ENCODE data around the gene KCNMA1.
A peak's percentile ranks its signal among the peaks of the same experiment; 100 is the strongest.

KCNMA1 gene

DNA sequence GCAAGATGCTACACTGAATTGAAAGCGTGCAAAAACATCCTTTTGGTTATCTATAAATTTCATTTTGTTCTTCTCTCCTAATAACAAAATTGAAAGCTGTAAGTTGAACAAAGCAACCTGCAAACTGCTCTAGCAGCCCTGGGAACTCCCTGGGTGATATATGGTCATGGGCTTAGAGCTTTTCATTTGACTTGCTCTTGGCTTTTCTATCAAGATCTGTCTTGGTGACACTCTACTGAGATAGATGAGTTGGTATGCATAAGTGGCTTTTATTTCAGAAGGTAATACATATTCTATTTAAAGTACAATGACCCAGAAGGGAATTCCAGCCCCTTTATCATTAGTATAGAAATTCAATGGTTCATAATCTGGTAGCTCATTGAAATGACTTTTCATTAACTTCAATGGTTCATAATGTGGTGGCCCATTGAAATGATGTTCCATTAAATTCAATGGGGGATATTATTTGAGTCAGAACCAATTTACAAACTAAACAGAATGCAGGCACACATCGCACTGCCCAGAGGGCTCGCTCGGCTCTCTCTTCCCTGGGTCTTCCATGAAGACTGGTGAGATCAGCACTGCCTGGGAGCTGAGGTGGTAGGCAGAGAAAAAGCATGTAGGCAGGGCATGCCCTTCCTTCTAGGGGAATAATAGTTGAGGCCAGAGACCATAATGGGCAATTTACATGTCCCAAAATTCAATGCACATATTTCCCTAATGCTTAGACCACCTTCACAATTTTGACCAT lies 10.1 kb upstream of the KCNMA1 start:
- H3K27ac Mint-ChIP-seq: no peak overlapping the region
- H3K4me3 Mint-ChIP-seq: no peak overlapping the region
- no peaks in the 10 kb centered on the region for H3K4me1 Mint-ChIP-seq (ENCODE audit: low read depth)
- H3K27me3 Mint-ChIP-seq (ENCODE audit: low read depth): peaks cover 3% of the 10 kb centered on the region
- no peaks in the 10 kb centered on the region for H3K36me3 Mint-ChIP-seq (ENCODE audit: low read depth)
- H3K9me3 Mint-ChIP-seq: no peaks in the 10 kb centered on the region

DNA sequence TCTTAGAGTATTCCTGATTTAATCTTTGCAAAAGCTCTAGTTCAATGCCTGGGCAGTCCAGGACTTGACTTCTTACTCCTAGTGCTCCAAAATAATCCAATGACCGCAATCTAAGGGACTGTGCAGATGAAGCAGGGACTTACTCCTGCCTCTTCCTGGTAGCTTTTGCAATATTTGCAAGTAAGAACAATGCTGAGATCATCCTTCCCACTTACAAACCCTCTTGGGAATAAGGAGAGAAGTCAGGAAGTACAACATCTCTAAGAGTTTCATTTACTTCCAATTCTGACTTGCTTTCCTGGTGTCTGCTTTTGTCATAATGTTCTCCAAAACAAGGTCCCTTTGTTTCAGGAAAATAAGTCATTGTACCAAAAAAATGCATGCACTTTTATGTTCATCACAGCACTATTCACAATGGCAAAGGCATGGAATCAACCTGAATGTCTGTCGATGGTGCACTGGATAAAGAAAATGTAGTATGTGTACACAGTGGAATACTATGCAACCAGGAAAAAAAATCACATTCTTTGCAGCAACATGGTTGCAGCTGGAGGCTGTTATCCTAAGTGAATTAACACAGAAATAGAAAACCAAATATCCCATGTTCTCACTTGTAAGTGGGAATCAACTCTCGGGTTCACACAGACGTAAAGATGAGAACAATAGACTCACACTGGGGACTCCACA lies 7.1 kb upstream of the KCNMA1 start:
- H3K27me3 Mint-ChIP-seq (ENCODE audit: low read depth): peaks cover 25% of the 10 kb centered on the region

DNA sequence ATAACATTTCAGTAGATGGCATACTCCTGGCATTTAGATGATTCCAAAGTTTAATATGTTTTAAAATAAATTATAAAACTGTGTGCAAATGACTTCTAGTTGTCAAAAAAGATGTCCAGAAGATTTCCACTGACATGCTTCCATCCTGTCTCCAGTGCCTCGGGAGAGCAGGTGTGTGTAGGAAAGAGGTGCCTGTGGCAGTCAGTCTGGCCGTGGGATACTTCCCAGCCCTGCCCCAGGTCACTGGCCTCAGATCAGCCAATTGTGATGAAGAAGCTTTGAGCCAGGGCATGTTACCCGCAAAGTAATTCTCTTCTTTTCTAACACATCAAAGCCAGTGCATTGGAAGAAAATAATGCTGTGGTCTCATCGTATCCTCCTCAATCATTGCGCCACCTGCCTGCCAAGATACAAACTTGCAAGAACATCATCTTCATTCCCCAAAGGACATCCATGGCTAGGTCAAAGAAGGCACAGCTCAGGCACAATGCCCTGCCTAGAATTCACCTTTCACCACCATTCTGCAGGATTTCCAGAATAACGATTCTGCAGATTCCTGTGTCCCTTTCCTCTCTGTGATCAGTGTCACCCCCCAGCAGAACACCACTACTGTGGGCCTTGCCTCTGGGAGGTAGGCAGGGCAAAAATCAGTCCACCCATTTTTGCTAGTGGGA lies 6.3 kb upstream of the KCNMA1 start:
- Mint-ChIP-seq H3K36me3 (ENCODE audit: low read depth) (no peaks in the 10 kb centered on the region), H3K4me1 (ENCODE audit: low read depth) (no peaks in the 10 kb centered on the region), H3K27ac (no peak overlapping the region), H3K4me3 (no peak overlapping the region), H3K27me3 (ENCODE audit: low read depth) (peaks cover 33% of the 10 kb centered on the region), H3K9me3 (no peaks in the 10 kb centered on the region)

More for the DNA sequence above, 7.1 kb upstream of the KCNMA1 start:
- Mint-ChIP-seq H3K9me3 (no peaks in the 10 kb centered on the region), H3K4me1 (ENCODE audit: low read depth) (no peaks in the 10 kb centered on the region), H3K4me3 (no peak overlapping the region), H3K27ac (no peak overlapping the region), H3K36me3 (ENCODE audit: low read depth) (no peaks in the 10 kb centered on the region)

DNA sequence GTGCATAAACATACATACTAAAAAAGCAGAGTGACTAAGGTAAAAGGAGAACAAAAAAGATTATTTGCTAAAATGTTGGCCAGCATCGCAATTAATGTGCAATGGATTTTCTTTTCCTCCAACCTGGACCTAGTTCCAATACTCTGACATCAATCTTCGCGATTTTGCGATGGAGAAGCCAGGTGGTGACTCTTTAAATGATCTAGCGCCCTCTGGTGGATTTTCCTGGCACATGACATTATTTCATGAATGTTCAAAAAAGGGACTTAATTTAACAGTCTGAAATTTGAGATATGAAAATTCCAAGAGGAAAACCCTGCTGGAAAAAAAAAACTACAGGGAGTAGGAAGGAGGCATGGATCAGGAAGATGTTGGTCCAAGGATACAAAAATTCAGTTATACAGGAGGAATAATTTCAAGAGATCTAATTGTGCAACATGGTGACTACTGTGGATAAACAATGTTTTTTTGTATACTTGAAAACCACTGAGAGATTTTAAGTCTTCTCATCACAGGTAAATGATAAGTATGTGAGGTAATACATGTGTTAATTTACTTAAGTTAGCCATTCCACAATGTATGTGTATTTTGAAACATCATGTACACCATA lies 4.3 kb upstream of the KCNMA1 start:
- Mint-ChIP-seq H3K36me3 (ENCODE audit: low read depth) (no peaks in the 10 kb centered on the region), H3K4me1 (ENCODE audit: low read depth) (peaks cover 1% of the 10 kb centered on the region), H3K9me3 (no peaks in the 10 kb centered on the region), H3K27me3 (ENCODE audit: low read depth) (peaks cover 38% of the 10 kb centered on the region), H3K4me3 (no peak overlapping the region), H3K27ac (no peak overlapping the region)

DNA sequence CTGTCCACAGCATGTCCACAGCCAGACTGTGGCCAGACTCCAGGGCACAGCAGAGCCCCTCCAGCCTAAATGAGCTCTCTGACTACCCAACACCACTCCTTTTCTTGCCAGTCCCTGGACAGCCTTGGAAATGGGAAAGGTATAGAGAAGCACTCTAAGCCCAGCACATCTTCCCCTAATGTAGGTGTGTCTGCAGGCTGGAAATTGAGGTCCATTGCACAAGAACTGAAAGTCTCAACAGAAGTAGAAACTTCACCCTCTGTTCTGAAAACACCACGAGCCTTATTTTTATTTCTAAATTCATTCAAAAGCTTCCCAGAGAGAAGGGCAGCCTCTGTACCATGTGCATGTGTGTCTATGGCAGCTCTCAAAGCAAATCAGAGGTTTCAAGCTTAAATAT lies 3.7 kb upstream of the KCNMA1 start:
- H3K9me3 Mint-ChIP-seq: no peaks in the 10 kb centered on the region
- H3K4me1 Mint-ChIP-seq (ENCODE audit: low read depth): peaks cover 1% of the 10 kb centered on the region
- no peak overlapping the region for H3K27ac Mint-ChIP-seq
- no peak overlapping the region for H3K4me3 Mint-ChIP-seq
- no peaks in the 10 kb centered on the region for H3K36me3 Mint-ChIP-seq (ENCODE audit: low read depth)
- peaks cover 43% of the 10 kb centered on the region for H3K27me3 Mint-ChIP-seq (ENCODE audit: low read depth)

DNA sequence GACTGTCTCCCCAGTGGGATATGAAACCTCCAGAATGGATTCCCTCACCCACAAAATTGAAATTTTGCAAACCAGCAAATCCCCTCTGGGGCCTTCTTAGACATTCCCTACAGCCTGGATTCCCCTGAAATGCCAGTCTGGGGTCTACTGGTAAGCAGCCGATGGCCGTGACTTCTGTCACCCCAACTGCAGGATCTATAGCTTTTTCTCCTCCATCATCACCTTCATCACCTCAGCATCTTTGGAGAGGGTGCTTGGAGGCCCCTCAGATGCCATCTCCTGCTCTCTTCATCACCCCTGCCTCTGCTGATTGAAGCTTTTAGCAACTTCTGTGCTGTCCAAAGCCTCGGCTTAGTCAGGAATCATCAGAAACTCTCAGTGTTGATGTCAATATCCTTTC lies 2.6 kb upstream of the KCNMA1 start:
- no peak overlapping the region for H3K4me3 Mint-ChIP-seq
- peaks cover 55% of the 10 kb centered on the region for H3K27me3 Mint-ChIP-seq (ENCODE audit: low read depth)
- peaks cover 1% of the 10 kb centered on the region for H3K4me1 Mint-ChIP-seq (ENCODE audit: low read depth)
- H3K9me3 Mint-ChIP-seq: no peaks in the 10 kb centered on the region
- H3K36me3 Mint-ChIP-seq (ENCODE audit: low read depth): no peaks in the 10 kb centered on the region
- no peak overlapping the region for H3K27ac Mint-ChIP-seq

DNA sequence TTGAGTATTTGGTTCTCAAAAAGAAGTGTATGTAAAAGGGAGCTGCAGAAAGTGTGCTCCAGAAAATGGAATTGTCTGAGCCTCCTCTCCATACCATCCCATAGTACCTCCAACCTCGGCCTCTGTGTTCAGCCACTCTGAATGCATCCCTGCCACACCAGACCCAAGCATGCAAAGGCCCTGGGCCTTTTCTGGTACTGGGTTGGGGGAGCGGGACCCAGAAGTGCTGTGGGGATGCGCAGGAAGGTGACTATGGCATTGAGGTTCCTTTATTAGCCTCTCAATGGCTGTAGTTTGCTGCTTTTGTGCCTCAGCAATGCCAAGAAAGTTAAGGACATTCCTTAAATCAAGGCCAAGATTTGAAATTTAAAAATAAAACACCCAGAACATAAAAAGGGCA lies 2.1 kb upstream of the KCNMA1 start:
- Mint-ChIP-seq H3K27ac (no peak overlapping the region), H3K4me1 (ENCODE audit: low read depth) (peaks cover 1% of the 10 kb centered on the region), H3K9me3 (no peaks in the 10 kb centered on the region), H3K4me3 (no peak overlapping the region), H3K36me3 (ENCODE audit: low read depth) (no peaks in the 10 kb centered on the region), H3K27me3 (ENCODE audit: low read depth) (peaks cover 59% of the 10 kb centered on the region)

DNA sequence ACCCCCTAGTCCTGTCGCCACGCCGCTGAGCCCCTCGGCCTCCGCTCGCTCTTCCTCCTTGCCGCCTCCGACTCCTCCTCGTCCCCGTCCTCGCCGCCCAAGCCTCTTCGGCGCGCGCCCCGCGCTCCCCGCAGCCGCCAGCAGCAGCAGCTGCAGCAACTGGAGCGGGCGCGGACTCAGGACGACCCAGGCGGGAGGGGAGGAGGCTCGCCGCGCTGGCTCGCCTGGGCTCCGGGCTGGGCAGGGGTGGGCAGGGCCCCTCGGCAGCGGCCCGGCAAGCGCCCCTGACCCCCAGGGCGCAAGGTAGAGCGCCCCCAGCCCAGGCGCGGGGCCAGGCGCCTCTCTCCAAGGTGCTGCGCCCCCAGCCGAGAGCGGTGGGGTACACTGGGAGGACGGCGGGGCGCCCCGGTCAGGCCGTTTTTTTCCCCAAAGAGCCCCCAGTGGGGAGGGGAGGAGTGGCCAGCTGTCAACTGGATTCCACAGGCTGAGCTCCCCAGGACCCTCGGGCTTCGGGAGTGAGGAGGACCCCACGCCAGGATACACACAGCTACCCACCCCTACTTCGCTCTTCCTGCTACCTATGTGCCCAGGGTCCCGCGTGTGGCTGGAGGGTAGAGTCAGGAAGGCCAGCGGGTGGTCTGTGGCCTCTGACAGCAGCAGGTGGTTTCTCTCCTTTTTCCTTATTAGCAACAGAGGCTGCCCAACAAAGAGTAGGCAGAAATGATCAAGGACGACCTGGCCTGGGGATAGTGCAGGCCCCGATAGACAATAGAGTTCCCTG lies 903 bp upstream of the KCNMA1 start:
- H3K36me3 Mint-ChIP-seq (ENCODE audit: low read depth): no peaks in the 10 kb centered on the region
- H3K27me3 Mint-ChIP-seq (ENCODE audit: low read depth): peaks cover 69% of the 10 kb centered on the region
- H3K9me3 Mint-ChIP-seq: no peaks in the 10 kb centered on the region
- H3K4me3 Mint-ChIP-seq: no peak overlapping the region
- H3K27ac Mint-ChIP-seq: no peak overlapping the region
- H3K4me1 Mint-ChIP-seq (ENCODE audit: low read depth): peaks cover 1% of the 10 kb centered on the region

DNA sequence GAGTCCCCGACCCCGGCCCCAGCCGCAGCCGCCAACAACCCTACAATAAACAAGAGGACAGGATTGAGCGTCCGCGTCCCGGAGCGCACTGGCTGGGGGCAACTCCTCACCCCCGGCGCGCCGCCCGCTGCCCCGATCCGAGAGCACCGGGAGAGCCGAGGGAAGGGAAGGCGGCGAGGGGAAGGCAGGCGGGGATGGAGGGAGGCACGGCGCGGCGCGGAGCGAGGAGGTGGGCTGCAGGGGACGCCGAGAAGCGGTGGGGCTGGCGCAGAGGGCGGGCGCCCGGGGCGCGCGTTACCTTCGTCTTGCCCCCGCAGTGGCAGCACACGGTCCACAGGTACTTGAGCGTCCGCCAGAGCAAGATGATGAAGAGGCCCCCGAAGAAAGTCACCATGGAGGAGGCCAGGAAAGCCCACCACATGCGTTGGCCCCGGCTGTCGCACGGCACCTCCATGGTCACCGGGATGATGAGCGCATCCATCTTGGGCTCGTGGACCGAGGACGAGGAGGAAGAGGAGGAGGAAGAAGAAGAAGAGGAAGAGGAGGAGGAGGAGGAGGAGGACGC lies 559 bp downstream of the KCNMA1 start:
- Mint-ChIP-seq H3K4me1 (ENCODE audit: low read depth) (peaks cover 1% of the 10 kb centered on the region), H3K36me3 (ENCODE audit: low read depth) (no peaks in the 10 kb centered on the region), H3K4me3 (peak overlapping the region; percentile 55), H3K27ac (no peak overlapping the region), H3K27me3 (ENCODE audit: low read depth) (peaks cover 69% of the 10 kb centered on the region), H3K9me3 (no peaks in the 10 kb centered on the region)

DNA sequence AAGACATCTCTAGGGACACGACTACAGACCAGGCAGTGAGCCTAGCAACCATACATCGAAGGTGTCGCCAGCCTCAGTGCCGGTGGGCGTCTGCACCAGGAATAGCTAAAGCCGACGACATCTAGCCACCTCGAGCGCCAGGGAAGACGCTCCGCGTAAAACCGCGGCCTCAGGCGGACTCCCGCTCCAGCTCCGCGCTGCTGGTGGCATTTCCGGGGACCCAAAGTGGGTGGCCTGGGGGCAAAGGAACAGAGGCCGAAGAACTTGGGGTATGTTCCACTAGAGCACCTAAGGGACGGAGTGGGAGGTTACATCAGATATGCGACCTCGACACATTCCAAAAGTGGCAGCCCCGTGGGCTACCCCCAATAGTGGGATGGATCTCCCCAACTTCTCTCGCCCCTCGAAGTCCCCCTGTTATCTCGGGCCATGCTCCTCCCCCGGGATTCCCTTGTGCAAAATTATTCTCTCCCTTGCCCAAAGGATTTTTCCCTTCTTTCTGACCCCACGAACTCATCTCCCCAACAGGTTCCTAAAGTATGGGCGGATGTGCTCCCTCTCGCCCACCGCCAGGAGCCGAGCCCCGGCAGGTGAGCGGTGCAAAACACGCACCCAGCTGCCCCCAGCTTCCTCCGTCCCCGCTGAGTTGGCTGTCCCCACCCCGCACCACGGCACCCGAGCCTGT lies 1.2 kb downstream of the KCNMA1 start:
- H3K27me3 Mint-ChIP-seq (ENCODE audit: low read depth): peaks cover 64% of the 10 kb centered on the region
- no peaks in the 10 kb centered on the region for H3K9me3 Mint-ChIP-seq
- H3K27ac Mint-ChIP-seq: no peak overlapping the region
- no peaks in the 10 kb centered on the region for H3K36me3 Mint-ChIP-seq (ENCODE audit: low read depth)
- no peak overlapping the region for H3K4me3 Mint-ChIP-seq
- H3K4me1 Mint-ChIP-seq (ENCODE audit: low read depth): peaks cover 1% of the 10 kb centered on the region

DNA sequence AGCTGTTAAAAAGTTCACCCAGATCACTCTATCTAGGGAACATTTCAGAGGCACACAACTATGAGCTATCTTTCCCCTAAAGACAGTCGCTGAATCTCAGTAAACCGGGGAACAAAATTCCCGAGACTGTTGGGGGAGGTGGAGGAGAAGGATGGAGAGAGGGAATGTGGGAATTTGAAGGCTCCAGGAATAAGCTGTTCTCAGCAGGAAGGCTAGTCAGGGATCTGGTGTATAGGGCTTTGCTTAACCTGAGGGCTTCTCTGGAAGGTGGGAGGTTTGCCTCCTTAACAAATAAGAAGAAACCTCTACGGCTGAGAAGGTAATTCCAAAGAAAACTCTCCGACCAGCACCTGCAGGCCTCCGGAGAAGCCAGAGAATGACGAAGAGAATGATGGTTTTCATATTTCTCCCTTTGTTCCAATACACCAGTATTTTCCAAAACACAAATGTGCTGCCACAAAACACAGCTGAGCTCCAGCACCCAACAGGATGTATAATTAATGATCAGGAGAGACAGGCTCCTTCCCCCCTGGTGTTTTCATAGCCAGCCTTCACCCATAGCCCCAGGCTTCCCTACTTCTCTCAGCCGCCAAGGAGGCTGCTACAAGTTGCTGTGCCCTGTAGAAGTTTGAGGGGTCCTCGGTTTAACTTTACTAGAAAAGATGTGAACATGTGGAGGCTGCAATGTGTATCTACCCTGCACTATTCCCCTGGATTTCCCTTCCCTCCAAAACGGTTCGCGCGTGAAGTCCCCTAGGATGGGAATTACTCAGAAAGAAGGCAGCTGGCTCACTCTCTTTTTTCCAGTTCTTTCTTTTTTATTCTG lies 2.0 kb downstream of the KCNMA1 start:
- Mint-ChIP-seq H3K27ac (no peak overlapping the region), H3K27me3 (ENCODE audit: low read depth) (peaks cover 56% of the 10 kb centered on the region), H3K4me3 (no peak overlapping the region), H3K9me3 (no peaks in the 10 kb centered on the region), H3K36me3 (ENCODE audit: low read depth) (no peaks in the 10 kb centered on the region), H3K4me1 (ENCODE audit: low read depth) (peaks cover 1% of the 10 kb centered on the region)

DNA sequence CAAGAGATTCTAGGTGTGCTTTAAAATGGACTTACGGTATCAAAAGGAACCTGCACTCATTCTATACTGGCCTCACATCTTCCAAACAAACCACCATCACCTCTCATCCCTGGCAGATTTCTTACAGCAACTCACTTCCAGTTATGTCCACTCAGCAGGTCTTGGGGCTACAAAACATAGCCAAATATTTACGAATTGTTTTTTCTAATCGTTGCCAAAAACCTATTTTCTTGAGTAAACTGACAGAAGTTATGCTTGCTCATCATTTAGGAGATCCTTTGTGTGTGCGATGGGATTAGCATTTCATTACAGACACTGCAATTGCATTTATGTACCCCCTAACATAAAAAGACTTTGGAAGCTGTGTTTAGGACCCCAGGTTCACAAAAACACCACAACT lies 2.7 kb downstream of the KCNMA1 start:
- Mint-ChIP-seq H3K27ac (no peak overlapping the region), H3K27me3 (ENCODE audit: low read depth) (peaks cover 49% of the 10 kb centered on the region), H3K9me3 (no peaks in the 10 kb centered on the region), H3K4me1 (ENCODE audit: low read depth) (peaks cover 1% of the 10 kb centered on the region), H3K4me3 (no peak overlapping the region), H3K36me3 (ENCODE audit: low read depth) (no peaks in the 10 kb centered on the region)

DNA sequence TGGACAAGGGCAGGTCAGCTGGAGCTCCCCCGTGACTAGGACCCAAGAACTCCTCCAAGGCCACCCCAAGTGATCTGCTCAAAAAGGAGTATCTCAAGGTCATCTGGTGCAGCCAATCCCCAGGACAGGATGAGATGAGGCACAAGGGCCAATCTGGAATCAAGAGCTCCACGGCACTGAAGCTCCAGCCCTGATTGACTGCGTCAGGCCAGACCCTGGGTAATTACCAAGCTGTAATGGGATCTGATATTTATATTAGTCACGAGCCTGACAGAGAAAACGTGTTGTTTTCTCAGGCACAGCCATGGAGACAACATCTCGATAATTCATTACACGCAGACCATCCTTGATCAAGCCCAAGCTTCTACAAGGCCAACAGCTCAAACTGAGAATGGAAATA lies 4.2 kb downstream of the KCNMA1 start:
- no peak overlapping the region for H3K4me3 Mint-ChIP-seq
- no peak overlapping the region for H3K27ac Mint-ChIP-seq
- no peaks in the 10 kb centered on the region for H3K36me3 Mint-ChIP-seq (ENCODE audit: low read depth)
- no peaks in the 10 kb centered on the region for H3K9me3 Mint-ChIP-seq
- peaks cover 1% of the 10 kb centered on the region for H3K4me1 Mint-ChIP-seq (ENCODE audit: low read depth)
- H3K27me3 Mint-ChIP-seq (ENCODE audit: low read depth): peaks cover 36% of the 10 kb centered on the region

Data from T-helper 1 cell treated with Interleukin-12 subunit alpha and Interleukin-12 subunit beta and Interleukin-4 antibody, amounts not matched to agents 30 μg/mL and 1 μg/mL, for 36 hours (primary cell).